HepG2 (cell line): ENCODE results near the gene RPTOR. TPM values are rescaled to one million over a fixed set of nuclear protein-coding genes. Genes with fewer than 3 reads are reported as not detected.

Source experiments
- AKAP8 ChIP-seq: sonication (generic); formaldehyde crosslinking; IDR thresholded peaks from 2 replicates; pipeline ENCODE4 v1.5.1; 2020; ENCODE audit warnings: mild to moderate bottlenecking, missing genetic modification reagents
- CREBL2 ChIP-seq: sonication (generic); formaldehyde crosslinking; IDR thresholded peaks from 2 replicates; pipeline ENCODE4 v1.8.1; 2023; ENCODE audit warnings: missing genetic modification reagents, mild to moderate bottlenecking, borderline replicate concordance
- HDAC1 ChIP-seq: sonication (generic); formaldehyde crosslinking; IDR thresholded peaks from 2 replicates; pipeline ENCODE4 v1.5.1; 2020; ENCODE audit warnings: mild to moderate bottlenecking, missing genetic modification reagents
- IRF1 ChIP-seq: sonication (generic); formaldehyde crosslinking; IDR thresholded peaks from 2 replicates; pipeline ENCODE4 v1.4.0; 2020; ENCODE audit warnings: low read depth, mild to moderate bottlenecking, missing genetic modification reagents
- KDM2A ChIP-seq: sonication (generic); formaldehyde crosslinking; IDR thresholded peaks from 2 replicates; pipeline ENCODE4 v1.4.0; 2020; ENCODE audit warnings: low read depth, missing genetic modification reagents, borderline replicate concordance
- KDM3A ChIP-seq: IDR thresholded peaks from 2 replicates; pipeline ENCODE4 v1.6.1; 2018; ENCODE audit warnings: low read depth, missing compliant biosample characterization
- KDM5B ChIP-seq: sonication (generic); formaldehyde crosslinking; IDR thresholded peaks from 2 replicates; pipeline ENCODE4 v1.4.0; 2020; ENCODE audit warnings: missing genetic modification reagents, mild to moderate bottlenecking, borderline replicate concordance
- MAZ ChIP-seq, 2 experiments: sonication (generic) in 1 of 2; formaldehyde crosslinking in 1 of 2; IDR thresholded peaks; 2 replicates each; pipeline versions ENCODE4 v1.5.0 to v1.6.1; 2012 to 2020; ENCODE audit warnings: low read depth in 2 of 2, mild to moderate bottlenecking in 2 of 2, borderline replicate concordance in 1 of 2, improper control_type of control experiment in 1 of 2, low read length in 1 of 2, missing genetic modification reagents in 1 of 2, moderate library complexity in 1 of 2
- MEF2D ChIP-seq: sonication (generic); formaldehyde crosslinking; IDR thresholded peaks from 2 replicates; pipeline ENCODE4 v1.5.1; 2020; ENCODE audit warnings: mild to moderate bottlenecking, missing genetic modification reagents
- NFAT5 ChIP-seq: sonication (generic); formaldehyde crosslinking; IDR thresholded peaks from 2 replicates; pipeline ENCODE4 v1.4.0; 2020; ENCODE audit warnings: missing genetic modification reagents
- PRDM10 ChIP-seq: sonication (generic); formaldehyde crosslinking; IDR thresholded peaks from 2 replicates; pipeline ENCODE4 v1.4.0; 2020; ENCODE audit warnings: low read depth, missing genetic modification reagents
- RBM22 ChIP-seq: fragments of 200-400 bp; formaldehyde crosslinking; optimal IDR thresholded peaks from 2 replicates; pipeline ENCODE3; 2017; ENCODE audit warnings: mild to moderate bottlenecking, low read length, moderate library complexity
- RFX3 ChIP-seq: IDR thresholded peaks from 2 replicates; pipeline ENCODE4 v1.6.1; 2016; ENCODE audit warnings: missing biosample characterization, missing genetic modification reagents
- SOX13 ChIP-seq, 3 experiments: fragments of 450-650 bp in 1 of 3; sonication (generic) in 1 of 3; formaldehyde crosslinking in 1 of 3; IDR thresholded peaks in 2 of 3; conservative IDR thresholded peaks in 1 of 3; 2 replicates each; pipeline versions ENCODE4 v1.5.0 to v1.6.1; 2016 to 2020; ENCODE audit warnings: antibody characterized with exemption in 1 of 3, mild to moderate bottlenecking in 1 of 3, missing compliant biosample characterization in 1 of 3, missing genetic modification reagents in 1 of 3, moderate library complexity in 1 of 3
- TARDBP ChIP-seq: sonication (generic); formaldehyde crosslinking; IDR thresholded peaks from 2 replicates; pipeline ENCODE4 v1.8.0; 2022; ENCODE audit warnings: mild to moderate bottlenecking, missing genetic modification reagents
- ZFAT ChIP-seq: sonication (generic); formaldehyde crosslinking; conservative IDR thresholded peaks from 2 replicates; pipeline ENCODE4 v1.8.1; 2023; ENCODE audit warnings: missing genetic modification reagents, inconsistent platforms
- ZNF235 ChIP-seq: sonication (generic); formaldehyde crosslinking; IDR thresholded peaks from 2 replicates; pipeline ENCODE4 v1.8.1; 2023; ENCODE audit warnings: mild to moderate bottlenecking, missing genetic modification reagents, borderline replicate concordance
- ZNF33A ChIP-seq: sonication (generic); formaldehyde crosslinking; IDR thresholded peaks from 2 replicates; pipeline ENCODE4 v1.5.1; 2020; ENCODE audit warnings: missing genetic modification reagents, mild to moderate bottlenecking, moderate library complexity, borderline replicate concordance
- polyA plus RNA-seq, 8 experiments: library from polyadenylated mRNA; depleted of rRNA in 3 of 8; stranded (reverse) in 7 of 8; unstranded in 1 of 8; fragments of >200 nt; fragmentation: Illumina TruSeq in 4 of 8; extraction: Trizol in 4 of 8; gene quantifications; 2 replicates each; pipeline versions ENCODE4 v1.2.1 to v1.2.3, GENCODE V29; 2011 to 2016; ENCODE audit warnings: low read depth in 4 of 8, missing spikeins in 1 of 8, mixed read lengths in 1 of 8; ENCODE audit not compliant: insufficient read depth in 1 of 8
- total RNA-seq, 5 experiments: library from RNA; depleted of rRNA; stranded (reverse); fragments of >200 nt; fragmentation: Illumina TruSeq; extraction: Trizol; gene quantifications; 2 replicates each; pipeline ENCODE4 v1.2.3, GENCODE V29; 2016; ENCODE audit warnings: low read depth in 1 of 5

The RPTOR gene
- total and polyA plus RNA-seq, 2 of the 13 experiments (the other 11 are each of a cell fraction or from before 2014, with no cell fraction given) = 6.6 to 25.3 TPM

GRCh38 chr17:81003711-81004475 is 459.3 kb downstream of the RPTOR start (continued):
- 0 out of 2 replicates have a peak, but pooled peaks have one; percentile 38 for TF ChIP-seq ZNF235 (CRISPR knock-in tag)
- TF ChIP-seq KDM3A (CRISPR knock-in tag) = no peak
- no peak for TF ChIP-seq NFAT5 (CRISPR knock-in tag)
- TF ChIP-seq IRF1 = no peak
- TF ChIP-seq TARDBP (CRISPR knock-in tag) = no peak
- no peak for TF ChIP-seq MAZ (IDR thresholded peaks at IDR 0.05; ENCODE audit: borderline replicate concordance, low read depth, low read length)
- TF ChIP-seq MAZ (CRISPR knock-in tag; IDR thresholded peaks at IDR 0.05; ENCODE audit: low read depth) = no peak
- TF ChIP-seq ZFAT (CRISPR knock-in tag) = no peak
- TF ChIP-seq PRDM10 (CRISPR knock-in tag) = no peak
- no peak for TF ChIP-seq MEF2D (CRISPR knock-in tag)
- TF ChIP-seq HDAC1 (CRISPR knock-in tag) = no peak
- no peak for TF ChIP-seq ZNF33A (CRISPR knock-in tag)
- no peak for TF ChIP-seq SOX13 (IDR thresholded peaks at IDR 0.05)
- no peak for TF ChIP-seq SOX13 (CRISPR knock-in tag; conservative IDR thresholded peaks at IDR 0.05 in 1 of 2, IDR thresholded peaks at IDR 0.05 in 1 of 2)
- no peak for TF ChIP-seq AKAP8
- no peak for TF ChIP-seq KDM5B (CRISPR knock-in tag)
- TF ChIP-seq CREBL2 (CRISPR knock-in tag) = no peak
- TF ChIP-seq RBM22 = peak; percentile 51
- TF ChIP-seq RFX3 (CRISPR knock-in tag) = no peak
- peak; percentile 83; the same call in 1 of the 2 replicates for TF ChIP-seq KDM2A (CRISPR knock-in tag)
